Activated T-cell treated with anti-CD3 and anti-CD28 coated beads for 48 hours (primary cell): ENCODE results near the gene KRT6B.
"Not testable (repeated sequence)": the region's sequence is repeated elsewhere in the genome, so short reads cannot be mapped to it uniquely, and the experiment has no call there.

Experiments
- DNase-seq: peaks from one replicate; pipeline ENCODE4 v3.0.0-alpha.2; 2020; ENCODE audit warnings: low read depth

Gene KRT6B

DNA sequence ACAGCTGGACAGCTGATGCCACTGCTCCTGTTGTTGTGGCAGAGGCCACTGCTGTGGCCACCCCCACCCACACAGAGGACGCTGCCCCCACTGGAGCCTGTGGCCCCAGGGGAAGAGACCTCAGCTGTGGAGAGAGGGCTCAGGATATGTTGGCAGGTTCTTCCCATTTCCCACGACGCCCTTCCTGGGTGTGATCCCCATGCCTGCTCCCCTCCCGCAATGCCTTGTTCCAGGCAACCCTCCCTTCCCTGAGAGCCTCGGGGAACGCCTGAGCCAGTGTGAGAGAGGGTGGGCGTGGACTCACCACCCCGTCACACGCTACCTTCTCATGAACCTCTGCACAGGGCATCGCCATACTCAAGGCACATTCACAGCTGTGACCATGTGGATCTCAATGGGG, 40.1 kb downstream of the KRT6B start:
- no peak for DNase-seq

DNA sequence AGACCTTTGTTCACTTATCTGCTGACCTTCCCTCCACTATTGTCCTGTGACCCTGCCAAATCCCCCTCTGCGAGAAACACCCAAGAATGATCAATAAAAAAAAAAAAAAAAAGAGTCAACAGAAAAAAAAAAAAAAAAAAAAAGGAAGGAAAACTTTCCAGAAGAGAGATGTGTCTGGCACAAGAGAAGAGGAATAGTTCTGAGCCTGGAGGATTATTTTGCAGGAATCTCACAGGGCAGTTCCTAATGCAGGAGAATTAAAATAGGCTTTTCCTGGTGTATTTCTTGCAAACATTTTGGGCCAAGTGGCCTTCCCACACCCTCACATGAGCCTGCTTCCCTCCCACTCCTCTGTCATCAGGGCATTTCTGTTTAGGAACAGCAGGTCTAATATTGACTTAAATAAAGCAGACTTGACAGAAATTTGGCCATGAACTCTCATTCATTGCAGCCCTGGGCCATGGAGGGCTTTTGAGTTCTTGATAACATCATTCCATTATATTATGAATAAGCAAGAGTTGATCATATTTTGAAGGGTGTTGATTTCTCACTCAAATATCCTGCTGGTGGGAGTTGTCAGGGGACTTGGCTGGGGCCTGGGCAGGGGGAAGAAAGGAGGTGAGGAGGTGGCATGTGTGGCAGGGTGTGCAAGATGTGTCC, 41.2 kb downstream of the KRT6B start:
- DNase-seq: not testable (repeated sequence)

DNA sequence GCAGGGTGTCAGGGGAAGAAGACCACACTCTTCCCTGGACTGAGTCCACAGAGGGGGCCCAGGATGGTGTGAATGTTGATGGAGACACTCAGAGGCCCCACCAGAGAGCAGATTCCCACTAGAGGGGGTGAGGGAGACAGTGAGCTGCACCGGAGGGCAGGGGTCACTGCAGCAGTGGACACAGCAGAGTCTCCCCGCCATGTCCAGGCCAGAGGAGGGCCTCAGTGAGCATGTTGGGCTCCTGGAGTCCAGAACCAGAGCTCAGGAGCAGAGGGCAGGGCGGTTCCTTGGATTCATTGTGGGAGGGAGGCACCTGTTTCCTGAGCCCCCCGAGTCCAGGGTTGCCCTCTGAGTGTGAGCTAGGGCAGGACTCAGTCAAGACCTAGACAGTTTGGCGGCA, 44.0 kb downstream of the KRT6B start:
- no peak for DNase-seq

DNA sequence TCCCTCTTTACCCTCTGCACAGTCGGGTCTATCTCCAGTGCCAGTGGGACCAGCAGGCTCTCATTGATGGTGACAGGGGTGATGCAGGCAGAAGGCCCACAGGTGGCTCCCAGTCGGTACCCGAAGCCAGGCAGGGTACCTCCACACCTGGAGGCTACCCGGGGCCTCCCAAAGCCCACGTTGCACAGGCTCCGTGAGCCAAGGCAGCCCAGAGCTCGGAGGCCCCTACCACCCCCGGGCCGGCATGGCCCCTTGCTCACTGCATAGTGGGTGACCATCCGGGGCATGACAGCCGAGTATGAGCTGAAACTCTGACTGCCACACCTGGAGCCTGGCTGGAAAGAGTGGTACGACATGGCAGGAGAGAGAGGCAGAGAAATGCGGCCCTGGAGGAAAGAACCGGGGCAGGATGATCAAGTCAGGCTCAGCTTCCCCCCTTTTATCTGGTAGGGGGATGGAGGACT, 46.0 kb downstream of the KRT6B start, which contains the start of gene KRT82:
Gene KRT82, minus strand, starts transcription at position 414 of the 464 bp plus-strand sequence. Its CDS starts 58 bp downstream, at position 356.
- no peak for DNase-seq

DNA sequence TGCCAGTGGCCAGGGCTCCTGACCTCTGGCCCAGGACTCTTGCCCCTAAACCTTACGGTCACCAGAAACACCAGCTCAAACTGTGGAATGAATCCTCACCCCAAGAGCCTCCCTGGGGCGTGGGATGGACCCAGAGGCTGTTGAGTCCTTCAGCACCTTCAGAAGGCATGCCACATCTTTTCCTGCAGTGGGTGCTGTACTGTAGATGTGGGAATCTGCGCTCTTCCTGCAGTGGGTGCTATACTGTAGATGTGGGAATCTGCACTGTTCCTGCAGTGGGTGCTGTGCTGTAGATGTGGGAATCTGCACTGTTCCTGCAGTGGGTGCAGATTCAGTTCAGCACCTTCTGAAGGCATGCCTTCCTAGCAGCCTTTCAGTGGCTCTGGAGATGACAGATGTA, 47.0 kb downstream of the KRT6B start:
- DNase-seq: no peak

DNA sequence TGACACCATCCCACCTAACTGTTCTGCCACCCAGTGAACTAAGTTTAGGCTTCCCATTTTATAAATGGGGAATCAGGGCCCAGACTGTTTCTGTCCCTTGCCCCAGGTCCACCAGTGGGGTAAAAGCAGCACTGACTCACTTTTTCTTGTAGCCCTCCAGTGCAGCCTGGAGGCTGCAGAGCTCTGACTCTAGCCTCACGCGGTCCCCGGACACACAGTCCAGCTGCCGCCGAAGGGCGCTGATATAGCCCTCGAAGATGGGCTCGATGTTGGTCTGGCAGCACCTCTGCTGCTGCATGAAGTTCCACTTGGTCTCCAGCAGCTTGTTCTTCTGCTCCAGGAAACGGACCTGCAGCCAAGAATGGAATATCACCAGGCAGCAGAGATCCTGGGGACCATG, 48.4 kb downstream of the KRT6B start:
- DNase-seq: no peak

DNA sequence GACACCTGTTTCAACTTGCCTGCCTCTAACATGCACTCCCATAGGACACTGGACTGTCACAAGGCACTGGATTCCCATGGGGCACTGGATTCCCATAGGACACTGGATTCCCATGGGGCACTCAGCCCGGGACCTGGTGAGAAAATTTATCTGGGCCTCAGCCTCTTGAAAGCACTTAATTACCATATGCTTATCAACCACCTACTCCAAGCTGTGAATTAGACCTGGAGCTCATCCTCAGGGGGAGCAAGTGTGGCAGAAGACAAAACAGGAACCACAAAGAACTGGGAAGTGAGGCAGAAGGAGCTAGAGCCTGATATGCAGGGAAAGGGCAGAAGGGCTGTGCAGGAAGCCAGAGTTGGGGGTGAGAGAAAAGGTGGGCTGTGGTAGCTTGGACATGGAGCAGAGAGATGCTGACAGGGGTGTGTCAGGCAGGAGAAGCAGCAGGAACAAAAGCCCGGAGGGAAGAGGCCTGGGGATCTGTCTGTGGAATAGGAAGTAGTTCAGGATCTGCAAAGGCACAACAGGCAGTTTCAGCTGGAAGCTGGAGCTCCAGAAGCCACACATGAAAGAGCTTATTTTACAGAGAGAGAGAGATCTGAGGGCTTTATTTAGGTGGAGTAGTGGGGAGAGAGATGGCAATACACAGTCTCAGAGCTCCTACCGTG, 48.9 kb downstream of the KRT6B start:
- no peak for DNase-seq

DNA sequence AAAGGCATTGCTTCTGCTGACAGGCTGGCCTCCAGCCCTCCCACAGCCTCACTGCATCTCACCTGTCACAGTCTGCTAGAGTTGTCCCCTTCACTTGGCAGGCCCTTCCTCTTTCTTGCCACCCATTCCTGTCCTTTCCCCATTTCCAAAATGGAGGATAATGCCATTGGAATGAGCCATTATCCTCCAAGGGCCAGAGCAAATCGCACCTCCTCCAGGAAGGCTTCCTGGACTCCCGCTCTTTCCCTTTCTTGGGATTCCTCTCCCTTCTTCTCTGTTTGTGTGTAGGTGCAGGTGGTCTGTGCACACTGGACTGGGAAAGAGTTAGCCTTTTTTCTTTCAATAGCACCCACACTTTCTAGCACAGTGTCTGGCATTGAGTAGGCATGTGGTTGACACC, 49.6 kb downstream of the KRT6B start:
- DNase-seq: no peak

DNA sequence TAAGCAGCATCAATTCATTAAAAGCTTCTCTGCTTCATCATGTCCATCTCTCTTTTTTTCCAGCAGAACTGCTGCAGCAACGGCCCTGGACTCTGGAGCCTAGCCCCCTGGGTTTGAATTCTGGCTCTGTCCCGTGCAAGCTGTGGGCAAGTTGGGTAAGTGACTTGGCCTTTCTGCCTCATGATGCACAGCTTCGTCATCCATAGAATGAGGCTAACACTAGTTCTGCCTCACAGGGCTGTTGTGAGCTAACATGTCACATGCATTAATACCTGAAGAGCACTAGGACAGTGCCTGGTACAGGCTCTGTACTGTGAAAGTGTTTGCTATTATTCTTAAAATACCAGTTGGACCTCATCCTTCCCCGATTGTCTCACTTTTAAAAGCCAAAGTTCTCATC, 50.0 kb downstream of the KRT6B start:
- DNase-seq: no peak

DNA sequence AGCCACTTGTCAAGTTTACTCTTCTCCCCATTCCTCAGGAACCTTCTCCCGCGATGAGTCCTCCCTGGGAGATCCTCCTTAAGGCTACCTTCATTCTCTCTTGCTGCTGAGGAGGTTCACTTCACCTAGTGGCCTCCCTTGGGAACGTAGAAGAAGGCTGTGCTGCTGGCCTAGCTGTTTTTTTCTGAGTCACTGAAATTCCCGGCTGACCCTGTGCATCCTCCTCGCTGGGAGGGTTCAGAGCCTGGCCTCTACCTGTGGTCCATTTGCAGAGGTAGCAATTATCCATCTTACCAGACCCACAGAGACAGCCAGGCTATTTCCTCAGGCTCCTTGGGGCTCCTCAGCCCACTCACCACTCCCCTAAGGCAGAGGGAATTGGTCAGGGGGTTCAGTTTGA, 50.4 kb downstream of the KRT6B start:
- DNase-seq: no peak

DNA sequence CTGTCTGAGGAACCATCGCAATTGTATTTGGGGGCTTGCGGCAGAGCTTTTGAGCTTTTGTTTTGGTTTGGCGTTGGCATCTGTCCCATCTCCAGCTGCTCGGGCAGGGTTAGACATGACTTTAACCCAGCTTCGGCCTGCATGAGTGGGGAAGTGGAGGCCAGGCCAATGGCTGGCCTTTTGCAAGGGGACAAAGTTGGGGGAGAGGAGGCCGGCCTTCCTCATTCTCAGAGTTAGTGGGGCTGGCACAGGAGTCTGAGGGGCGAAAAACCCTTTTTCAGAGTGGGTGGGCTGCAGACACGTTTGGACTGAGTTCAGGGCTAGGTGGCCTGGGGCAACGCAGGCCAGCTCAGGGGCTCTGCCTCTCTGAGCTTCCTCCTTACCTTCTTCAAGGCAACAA, 51.0 kb downstream of the KRT6B start:
- DNase-seq: no peak

DNA sequence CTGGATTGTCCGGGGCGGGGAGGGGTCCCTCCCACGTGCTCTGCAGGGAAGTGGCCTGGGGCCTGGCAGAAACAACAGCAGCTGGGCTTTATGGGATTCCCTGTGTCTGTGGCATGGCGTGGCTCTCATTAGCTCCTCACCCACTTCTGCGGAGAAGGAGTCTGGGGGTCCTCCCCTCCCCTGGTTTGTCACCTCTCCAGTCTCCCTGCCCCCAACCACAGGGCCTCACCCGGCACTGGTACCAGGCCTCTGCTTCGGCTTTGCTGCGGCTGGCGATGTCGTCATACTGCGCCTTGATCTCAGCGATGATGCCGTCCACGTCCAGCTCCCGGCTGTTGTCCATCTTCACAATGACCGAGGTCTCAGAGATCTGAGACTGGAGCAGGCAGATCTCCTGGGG, 52.2 kb downstream of the KRT6B start:
- no peak for DNase-seq

DNA sequence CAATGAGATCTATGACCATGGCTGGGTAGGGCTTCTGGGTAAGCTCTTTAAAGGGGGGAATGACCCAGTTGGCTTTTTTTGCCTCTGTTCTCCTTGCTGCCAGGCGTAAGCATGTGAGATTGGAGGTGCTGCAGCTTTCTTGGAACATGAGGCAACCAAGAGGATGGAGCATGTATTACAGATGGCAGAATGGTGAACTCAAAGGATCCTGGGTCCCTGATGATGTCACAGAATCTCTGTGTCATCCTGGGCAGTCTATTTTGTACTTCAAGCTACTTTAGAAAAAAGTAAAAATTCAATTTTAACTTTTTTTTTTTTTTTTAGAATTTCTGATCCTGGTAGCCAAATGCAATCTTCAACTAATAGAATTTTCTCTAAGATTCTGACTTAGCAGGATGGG, 53.8 kb downstream of the KRT6B start:
- DNase-seq: no peak

DNA sequence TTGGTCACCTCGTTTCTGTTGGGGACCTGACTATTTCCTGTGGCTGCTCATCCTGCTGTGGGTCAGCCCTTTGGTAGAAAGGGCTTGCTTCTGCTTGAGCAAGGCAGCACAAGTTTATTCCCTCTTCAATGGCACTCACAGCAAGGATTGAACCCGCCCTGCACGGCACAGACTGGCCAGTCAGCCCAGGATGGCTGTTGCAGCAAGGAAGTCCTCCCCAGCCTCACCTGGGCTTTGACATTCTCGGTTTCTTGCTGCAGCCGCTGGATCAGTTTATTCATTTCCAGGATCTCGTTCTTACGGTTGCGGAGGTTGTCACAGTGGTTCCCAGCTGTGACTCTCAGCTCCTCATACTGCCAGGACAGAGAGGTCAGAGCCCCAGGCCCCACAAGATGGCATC, 55.3 kb downstream of the KRT6B start:
- no peak for DNase-seq
